ENCODE measurements around the gene TUBA4A. TPM values are rescaled to one million over a fixed set of nuclear protein-coding genes. Genes with fewer than 3 reads are reported as not detected.

TUBA4A gene
- total and polyA plus RNA-seq, 9 of the 15 experiments (the other 6 are each of a cell fraction or from before 2014, with no cell fraction given), result 25.1 to 174 (median 42.4) TPM

GRCh38 chr2:219294356-219295351, 40.9 kb upstream of the TUBA4A start (continued):
- TF ChIP-seq, protein P1, sequence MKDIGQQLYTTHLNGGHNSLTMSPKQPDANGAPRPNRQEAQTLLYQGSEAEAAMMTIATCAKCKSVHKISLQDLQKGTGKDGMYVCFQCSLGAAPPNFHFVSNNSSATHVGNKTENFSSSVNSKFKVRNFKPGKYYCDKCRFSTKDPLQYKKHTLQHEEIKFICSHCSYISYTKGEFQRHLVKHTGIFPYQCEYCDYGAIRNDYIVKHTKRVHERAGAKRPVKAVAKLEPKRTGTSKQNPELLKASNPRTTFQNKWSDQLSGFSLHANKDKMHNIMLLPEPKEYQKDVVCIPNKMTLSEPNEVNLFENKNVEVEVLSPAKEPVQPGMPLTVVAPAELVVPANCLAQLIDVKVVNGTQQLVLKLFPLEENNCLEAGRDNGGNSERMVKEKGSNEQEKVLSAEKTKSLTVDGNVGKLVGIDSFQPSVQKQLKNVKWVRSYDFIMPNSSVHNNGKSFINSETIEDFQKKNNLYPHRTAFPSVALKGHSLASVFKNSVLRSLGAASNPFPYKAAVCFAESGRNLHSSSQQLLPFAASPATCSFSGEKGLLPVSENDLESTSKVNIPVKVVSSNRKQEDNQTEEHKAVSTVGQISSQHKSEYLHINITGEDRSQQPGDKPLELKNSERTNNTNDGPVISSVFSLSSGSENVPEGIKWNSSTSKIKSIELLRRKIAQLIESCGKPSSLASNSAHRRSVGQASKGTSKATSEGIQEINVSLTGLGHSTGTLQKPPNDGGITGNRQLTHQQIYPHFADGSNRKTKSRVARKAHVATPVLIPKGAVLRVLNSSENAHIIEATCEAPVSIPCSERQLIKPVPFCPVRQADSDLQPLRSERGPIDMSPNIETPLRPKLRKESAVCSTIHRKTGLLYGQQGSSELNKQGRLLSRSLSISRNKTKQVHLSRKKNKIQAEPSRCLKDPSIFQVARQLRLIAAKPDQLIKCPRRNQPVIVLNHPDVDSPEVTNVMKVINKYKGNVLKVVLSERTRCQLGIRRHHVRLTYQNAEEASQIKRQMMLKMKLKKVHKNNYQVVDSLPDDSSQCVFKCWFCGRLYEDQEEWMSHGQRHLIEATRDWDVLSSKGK (CRISPR knock-in tag; IDR thresholded peaks at IDR 0.05), result no peak
- TF ChIP-seq ZNF311 (CRISPR knock-in tag; IDR thresholded peaks at IDR 0.05) (no peak), STAT5B (CRISPR knock-in tag; IDR thresholded peaks at IDR 0.05) (no peak), GABPA (tag; conservative IDR thresholded peaks at IDR 0.05; ENCODE audit: low read depth) (peak; percentile 54), TCFL5 (CRISPR knock-in tag; conservative IDR thresholded peaks at IDR 0.05) (no peak), MTA1 (IDR thresholded peaks at IDR 0.05; ENCODE audit: borderline replicate concordance) (peak; percentile 46; the same call in 1 of the 2 replicates), BACH1 (tag; IDR thresholded peaks at IDR 0.05) (no peak), STAT6 (CRISPR knock-in tag; IDR thresholded peaks at IDR 0.05) (no peak), SRSF3 (IDR thresholded peaks at IDR 0.05; ENCODE audit: insufficient read depth, low read length) (no peak), ZNF212 (CRISPR knock-in tag; IDR thresholded peaks at IDR 0.05) (no peak), ZBTB7A (IDR thresholded peaks at IDR 0.05; ENCODE audit: borderline replicate concordance, control insufficient read depth, low read depth, low read length) (peak; percentile 93; the same call in 1 of the 2 replicates), CBX2 (IDR thresholded peaks at IDR 0.05; ENCODE audit: insufficient read depth, low read length, poor library complexity, severe bottlenecking) (no peak), ELK1 (CRISPR knock-in tag; IDR thresholded peaks at IDR 0.05) (no peak)
- TF ChIP-seq, protein P2, sequence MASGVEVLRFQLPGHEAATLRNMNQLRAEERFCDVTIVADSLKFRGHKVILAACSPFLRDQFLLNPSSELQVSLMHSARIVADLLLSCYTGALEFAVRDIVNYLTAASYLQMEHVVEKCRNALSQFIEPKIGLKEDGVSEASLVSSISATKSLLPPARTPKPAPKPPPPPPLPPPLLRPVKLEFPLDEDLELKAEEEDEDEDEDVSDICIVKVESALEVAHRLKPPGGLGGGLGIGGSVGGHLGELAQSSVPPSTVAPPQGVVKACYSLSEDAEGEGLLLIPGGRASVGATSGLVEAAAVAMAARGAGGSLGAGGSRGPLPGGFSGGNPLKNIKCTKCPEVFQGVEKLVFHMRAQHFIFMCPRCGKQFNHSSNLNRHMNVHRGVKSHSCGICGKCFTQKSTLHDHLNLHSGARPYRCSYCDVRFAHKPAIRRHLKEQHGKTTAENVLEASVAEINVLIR (CRISPR knock-in tag; IDR thresholded peaks at IDR 0.05), result no peak
